GM19240 (cell line): ENCODE data around the gene SYMPK.

ENCODE experiments used
- DNase-seq: peaks from one replicate; pipeline ENCODE4 v3.0.0; 2011; ENCODE audit warnings: low spot score; ENCODE audit not compliant: insufficient read length

Gene SYMPK

DNA sequence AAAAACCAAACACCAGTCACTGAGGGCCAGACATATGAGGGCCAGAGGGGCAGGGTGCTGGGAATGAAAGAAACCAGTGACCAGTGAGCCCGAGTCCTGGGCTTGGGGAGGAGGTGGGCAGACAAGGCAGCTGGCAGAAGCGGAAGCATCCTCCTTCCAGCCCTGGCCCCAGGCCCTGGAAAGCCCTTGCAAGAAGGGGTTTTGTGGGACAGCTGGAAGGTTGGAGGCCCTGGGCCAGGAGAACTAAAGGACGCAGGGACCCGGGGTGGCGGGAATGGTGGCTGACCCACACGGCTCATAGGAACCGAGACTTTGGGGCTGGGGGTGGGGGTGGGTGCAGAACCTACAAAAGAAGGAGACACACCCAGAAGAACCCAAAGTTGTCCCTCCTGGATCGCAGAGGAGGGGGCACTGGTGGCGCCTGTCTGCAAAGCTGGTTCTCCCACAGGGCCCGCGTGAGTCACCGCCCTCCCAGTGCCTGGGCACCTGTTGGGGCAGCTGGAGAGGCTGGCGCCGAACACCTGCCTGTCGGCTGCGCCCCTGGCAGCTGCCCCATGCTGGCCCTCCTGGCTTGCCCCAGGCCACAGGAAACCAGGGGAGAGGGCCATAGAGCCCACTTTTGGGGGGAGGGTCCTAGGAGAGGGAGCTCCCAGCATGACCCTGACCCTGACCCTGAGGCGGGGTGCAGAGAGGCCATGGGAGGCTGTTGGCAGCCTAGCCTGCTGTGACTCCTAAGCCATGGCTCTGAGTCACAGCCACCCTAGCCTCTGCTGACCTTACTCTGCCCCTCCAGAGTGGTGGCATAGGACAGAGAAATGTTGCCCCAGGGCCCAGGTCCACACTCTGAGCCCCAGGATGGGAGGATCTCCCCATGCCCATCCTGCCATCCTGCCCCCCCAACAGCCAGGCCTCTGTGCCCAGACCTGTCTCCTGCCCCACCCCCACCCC is 81.5 kb downstream of the SYMPK start:
- DNase-seq, result no peak

DNA sequence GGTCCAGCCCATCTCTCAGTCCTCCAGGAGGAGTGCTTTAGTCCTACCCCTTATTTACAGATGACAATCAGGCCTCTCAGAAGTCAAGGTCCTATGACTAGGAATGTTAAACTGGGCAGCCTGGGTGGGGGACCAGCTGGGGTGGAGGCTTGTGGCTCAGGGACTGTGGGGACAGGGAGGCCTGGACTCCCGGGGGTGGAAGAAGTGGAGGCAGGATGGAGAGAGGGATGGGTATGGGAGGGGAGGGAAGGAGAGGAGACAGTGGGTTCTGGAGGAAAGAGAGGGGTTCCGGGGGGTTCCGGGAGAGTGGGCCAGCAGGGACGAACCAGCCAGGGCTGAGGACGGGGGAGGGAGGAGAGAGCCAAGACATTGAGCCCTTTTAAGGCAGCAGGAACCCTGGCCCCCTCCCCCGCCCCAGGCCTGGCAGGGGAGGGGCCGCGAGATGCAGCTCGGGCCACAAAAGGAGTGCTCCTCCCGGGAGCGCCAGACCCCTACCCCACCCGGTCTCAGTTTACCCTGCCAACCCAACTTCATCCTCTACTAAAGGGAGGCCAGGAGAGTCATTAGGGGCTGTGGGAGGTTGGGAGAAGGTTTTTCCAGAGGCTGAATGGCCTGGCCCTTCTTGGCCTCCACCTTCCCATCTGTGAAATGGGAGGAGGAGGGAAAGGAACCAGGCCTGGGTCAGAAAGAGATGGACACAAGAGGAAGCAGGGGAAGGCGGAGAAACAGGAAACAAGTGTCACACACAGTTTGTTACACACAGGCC is 82.3 kb downstream of the SYMPK start:
- no peak for DNase-seq

DNA sequence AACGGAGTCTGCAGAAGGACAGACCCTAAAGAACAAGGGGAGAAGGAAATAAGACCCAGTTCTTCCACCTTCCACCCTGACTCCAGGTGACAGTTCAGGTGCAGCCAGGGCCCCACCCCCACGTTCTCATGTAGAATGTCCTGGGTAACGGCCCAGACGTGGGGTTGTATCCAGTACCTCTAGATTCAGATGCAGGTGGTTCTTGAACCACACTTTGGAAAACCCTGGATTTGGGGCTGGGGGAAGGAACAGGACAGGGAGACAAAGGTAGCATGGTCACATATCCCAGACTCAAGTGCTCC is 82.8 kb downstream of the SYMPK start:
- DNase-seq, result no peak

DNA sequence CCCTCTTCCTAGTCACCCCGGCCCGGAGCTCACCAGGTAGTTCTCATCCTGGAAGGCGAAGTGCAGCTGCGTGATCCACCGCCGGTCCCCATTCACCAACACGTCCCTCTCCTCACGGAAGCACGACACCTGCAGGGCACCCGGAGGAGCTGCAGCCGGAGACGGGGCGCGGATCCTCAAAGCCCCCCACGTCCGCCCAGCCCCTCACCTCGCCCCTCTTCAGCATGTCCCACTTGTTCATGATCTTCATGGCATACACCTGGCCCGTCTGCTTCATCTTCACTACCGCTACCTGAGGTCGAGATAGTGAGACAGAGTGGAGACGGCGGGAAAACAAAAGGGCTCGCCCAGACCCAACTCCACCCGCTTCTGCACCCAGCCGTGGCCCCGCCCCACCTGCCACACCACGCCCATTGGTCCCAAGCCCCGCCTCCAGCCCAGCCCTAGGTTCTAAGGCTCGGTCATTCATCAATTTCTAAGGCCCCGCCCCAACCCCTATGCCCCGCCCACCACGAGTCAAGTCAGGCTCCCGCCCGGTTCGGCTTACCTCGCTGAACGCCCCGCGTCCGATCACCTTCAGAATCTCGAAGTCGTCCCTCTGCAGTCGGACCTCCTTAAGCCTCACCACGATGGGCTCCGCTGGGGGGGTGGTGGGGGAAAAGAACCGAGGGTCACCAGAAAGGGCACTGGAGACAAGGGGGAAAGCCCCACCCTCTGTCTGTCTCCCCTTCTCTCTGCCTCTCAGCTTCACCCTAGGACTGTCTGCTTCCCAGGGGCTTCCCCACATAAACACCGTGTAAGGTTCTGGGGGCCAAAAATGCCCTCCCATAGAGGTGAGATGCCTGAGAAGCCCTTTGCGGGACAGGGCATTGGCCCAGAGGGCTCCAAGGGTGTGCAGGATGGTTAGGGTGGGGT is 83.5 kb downstream of the SYMPK start:
- DNase-seq, result peak; percentile 92

DNA sequence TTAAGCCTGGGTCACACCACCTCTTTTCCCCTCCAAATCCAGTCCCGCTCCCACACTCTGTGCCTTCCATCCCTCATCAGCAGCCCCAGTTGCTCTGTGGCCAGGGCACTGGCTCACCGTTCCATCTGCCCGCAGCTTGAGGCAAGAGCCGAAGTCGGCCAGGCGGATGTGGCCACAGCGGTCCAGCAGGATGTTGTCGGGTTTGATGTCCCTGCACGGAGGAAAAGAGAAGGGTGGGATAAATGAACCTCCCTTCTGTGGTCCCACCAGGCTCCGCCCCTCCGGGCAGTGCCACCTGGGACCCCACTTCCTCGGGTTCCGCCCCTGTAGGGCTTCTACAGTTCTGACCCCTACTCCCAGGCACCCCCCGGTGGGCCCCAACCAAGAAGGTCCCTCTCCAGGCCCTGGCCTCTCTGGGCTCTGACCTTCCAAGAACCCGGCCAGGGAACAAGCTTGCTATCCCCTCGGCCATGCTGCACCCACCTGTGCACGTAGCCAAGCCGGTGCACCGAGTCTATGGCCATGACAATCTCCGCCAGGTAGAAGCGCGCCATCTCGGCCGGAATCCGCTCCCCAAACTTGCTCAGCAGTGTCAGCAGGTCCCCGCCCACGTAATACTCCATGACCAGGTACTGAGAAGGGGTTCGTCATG is 84.8 kb downstream of the SYMPK start:
- no peak for DNase-seq

DNA sequence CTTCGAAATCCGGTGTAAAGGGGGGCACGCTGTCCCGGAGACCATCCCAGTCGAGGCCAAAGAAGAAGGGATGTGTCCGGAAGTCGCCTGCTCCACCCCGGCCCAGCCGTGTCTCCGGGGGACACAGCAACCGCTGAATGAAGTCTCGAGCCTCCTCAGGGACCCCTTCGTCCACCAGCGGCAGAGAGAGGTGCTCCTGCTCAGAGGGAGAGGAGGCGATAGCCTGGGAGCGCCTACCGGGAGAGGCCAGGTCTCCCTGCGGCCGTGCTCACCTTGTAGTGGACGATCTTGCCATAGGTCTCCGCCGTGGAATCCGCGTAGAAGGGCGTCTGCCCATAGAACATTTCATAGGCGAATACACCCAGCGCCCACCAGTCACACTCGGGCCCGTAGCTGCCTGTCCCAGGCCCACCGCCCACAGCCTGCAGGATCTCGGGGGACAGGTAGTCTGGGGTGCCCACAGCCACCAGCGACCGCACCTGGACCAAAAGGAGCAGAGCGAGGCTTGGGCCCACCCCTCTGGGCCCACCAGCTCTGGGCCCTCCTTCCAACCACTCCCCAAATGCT is 85.5 kb downstream of the SYMPK start:
- no peak for DNase-seq

DNA sequence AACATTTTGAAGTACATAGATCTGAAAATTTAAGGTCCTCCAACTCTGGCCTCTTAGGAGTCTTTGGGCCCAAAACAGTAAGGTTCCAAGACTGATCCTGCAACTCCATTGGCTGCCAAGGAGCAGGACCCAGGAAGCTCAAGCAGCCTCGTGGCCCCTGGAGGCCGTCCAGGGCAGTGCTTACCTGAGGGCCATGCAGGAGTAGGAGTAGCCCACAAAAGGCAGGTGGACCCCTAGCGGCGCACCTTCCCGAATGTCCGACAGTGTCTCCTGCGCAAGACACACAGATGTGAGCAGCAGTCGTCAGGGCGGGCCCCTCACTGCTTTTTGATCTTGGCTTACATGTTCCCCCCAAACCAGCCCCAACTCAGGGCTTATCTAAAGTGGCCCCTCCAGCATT is 88.2 kb downstream of the SYMPK start:
- no peak for DNase-seq

DNA sequence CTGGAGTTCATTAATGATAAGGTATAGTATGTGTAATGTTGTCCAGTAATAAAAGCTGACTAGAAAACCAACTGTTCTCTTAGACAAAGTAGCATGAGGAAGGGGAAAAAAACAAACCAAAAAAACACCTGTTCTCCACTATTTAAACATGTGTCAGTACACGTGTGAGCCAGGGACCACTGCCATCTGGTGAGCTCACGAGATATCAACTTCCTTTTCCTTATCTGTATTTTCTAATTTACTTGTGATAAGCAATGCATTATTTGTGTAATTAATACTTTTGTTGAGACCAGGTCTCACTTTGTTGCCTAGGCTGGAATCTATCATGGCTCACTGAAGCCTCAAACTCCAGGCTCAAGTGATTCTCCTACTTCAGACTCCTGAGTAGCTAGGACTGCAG is 89.6 kb downstream of the SYMPK start:
- DNase-seq, result no peak

DNA sequence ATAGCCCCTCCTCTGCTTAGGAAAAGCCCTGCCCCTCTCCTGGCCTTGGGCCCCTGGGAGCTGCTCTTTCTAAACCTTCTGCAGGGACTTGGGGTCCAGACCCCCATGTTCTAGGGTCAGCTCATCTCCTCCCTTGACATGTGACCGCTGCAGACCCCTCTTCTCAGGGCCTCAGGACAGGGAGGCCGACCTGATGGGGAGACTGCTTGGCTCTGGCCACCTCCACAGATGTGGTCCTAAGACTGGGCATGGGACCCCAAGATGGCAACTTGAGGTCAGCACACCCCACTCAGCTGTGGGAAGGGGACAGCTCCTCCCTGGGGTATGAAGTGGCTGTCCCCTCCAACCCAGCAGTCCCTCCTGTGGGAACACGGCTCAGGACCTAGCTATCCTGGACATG is 90.0 kb downstream of the SYMPK start:
- no peak for DNase-seq

DNA sequence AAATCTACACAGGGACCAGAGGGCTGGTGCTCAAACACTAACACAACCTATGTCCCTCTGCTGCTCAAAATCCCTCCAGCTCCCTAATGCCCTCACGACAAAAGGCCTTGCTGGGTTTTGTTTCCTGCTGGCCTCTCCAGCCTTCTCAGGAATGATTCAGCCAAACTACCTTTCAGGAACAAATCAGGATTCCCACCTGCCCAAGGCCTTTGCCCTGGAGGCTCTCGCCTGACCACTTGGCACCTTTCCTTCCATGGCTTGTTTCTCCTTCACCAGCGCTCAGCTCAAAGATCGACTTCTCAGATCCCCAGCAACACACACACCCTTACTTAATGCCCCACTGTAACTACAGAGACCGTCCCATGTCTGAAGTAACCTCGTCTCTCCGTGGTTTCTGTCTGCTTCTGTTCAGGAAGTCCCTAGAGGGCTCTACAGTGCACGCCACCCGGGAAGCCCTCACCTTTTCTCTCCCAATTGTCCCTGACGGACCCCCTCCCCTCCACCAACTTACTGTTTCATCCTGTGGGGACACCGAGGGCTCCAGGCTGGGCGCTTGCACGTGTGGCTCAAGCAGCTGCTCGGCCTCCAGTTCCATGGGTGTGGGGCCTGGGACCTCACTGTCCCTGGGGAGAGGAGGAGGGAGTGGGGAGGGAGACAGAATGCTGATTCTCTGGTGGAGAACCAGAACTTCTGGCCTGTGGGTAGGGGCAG is 90.7 kb downstream of the SYMPK start:
- DNase-seq, result no peak

DNA sequence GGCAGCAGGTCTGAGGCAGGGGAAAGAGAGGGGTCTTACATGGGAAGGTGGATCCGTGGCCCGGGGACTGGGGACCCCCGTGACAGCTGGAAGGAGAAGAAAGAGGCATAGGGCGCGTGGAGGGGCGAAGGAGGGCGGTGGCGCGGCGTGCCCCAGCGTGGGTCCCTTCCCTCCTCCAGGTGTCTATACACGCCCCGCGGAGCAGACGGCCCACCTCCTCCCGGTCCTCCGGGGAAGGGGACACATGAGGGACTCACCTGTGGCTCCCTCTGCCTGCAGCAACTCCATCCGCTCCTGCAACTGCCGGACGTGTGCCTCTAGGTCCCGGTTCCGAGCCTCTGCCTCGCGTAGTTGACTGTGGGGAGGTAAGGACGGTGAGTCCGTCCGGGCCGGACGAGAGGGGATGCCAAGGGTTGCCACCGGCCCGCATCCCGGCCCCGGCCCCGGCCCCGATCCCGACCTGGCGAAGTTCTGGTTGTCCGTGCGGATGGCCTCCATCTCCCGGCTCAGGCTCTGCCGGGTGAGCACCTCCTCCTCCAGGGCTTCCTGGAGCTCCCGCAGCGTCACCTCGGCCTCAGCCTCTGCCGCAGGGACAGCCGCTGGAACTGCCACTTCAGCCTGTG is 91.5 kb downstream of the SYMPK start:
- DNase-seq, result no peak

DNA sequence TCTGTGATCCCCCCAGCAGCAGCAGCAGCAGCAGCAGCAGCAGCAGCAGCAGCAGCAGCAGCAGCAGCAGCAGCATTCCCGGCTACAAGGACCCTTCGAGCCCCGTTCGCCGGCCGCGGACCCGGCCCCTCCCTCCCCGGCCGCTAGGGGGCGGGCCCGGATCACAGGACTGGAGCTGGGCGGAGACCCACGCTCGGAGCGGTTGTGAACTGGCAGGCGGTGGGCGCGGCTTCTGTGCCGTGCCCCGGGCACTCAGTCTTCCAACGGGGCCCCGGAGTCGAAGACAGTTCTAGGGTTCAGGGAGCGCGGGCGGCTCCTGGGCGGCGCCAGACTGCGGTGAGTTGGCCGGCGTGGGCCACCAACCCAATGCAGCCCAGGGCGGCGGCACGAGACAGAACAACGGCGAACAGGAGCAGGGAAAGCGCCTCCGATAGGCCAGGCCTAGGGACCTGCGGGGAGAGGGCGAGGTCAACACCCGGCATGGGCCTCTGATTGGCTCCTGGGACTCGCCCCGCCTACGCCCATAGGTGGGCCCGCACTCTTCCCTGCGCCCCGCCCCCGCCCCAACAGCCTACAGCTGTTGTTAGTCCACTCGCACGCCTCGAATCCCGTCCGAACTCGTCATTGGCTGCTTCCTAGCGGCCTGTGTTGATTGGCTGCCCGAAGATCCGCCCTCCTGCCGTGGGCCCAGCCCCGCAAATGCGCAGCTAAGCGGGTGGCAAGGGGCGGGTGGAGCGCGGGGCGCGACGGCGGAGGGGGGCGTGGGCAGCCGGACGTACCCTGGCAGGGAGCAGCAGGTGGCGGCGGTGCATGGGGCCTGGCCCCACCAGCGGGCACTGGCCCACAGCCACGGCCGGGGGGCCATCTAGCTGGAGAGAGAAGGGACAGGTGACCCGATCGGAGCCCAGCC is 92.5 kb downstream of the SYMPK start:
- DNase-seq, result peak; percentile 84

DNA sequence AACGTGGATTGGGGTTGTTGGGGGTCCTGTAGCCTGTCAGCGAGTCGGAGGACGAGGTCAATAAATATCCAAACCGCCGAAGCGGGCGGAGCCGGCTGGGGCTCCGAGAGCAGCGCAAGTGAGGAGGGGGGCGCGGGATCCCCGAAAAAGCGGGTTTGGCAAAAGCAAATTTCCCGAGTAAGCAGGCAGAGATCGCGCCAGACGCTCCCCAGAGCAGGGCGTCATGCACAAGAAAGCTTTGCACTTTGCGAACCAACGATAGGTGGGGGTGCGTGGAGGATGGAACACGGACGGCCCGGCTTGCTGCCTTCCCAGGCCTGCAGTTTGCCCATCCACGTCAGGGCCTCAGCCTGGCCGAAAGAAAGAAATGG is 93.1 kb downstream of the SYMPK start:
- DNase-seq, result no peak

DNA sequence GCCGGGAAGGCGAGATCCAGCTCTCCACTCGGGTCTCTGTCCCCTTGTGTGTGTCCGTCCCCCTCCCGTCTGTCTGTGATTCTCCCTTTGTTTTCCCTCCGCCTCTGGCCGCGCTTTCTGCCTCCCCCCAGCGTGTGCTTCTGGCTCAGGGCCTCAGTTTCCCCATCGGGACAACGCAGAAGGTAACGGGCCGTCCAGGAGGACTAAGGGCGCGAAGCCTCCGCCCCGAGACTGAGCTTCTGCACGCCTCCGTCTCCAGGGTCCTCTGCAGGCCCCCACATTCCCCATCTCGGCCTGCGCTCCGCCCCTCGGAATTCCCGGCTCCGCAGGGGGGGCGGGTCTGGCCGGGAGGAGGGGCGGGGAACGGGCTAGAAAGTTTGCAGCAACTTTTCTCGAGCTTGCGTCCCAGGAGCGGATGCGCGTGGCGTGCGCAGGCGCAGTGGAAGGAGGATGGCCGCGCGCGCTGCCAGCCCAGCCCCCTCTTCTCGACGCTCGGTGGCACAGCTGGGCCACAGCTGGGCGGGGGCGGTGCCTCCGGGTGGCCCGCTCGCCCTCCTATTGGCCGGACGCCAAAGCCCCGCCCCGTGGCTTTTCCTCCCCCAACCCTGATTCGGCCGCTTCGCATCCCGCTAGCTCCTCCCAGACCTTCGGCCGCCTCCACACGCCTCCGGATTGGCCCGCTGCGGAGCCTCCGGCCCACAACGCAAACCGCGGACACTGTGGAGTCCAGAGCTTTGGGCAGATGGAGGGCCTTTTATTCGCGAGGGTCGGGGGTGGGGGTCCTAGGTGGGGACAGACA is 93.8 kb downstream of the SYMPK start, which contains the start of gene SIX5:
Gene SIX5 (minus strand): TSS at position 269 of the 799 bp plus-strand sequence. CDS start 408 bp downstream, outside the sequence.
- peak; percentile 97 for DNase-seq

DNA sequence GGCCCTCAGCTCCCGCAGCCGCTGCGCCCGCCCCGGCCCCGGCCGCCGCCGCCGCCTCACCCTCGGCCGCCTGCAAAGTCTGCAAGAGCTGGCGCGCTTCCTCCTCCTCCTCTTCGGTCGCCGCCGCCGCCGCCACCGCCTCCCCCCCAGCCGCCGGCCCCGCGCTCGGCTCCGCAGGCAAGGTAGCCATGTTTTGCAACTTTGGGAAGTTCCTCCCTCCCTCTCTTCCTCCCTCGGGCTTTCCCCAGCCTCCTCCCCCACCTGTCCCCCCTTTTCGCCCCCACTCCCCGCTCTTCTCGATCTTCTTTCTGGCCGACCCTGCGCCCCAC is 94.3 kb downstream of the SYMPK start:
- no peak for DNase-seq

DNA sequence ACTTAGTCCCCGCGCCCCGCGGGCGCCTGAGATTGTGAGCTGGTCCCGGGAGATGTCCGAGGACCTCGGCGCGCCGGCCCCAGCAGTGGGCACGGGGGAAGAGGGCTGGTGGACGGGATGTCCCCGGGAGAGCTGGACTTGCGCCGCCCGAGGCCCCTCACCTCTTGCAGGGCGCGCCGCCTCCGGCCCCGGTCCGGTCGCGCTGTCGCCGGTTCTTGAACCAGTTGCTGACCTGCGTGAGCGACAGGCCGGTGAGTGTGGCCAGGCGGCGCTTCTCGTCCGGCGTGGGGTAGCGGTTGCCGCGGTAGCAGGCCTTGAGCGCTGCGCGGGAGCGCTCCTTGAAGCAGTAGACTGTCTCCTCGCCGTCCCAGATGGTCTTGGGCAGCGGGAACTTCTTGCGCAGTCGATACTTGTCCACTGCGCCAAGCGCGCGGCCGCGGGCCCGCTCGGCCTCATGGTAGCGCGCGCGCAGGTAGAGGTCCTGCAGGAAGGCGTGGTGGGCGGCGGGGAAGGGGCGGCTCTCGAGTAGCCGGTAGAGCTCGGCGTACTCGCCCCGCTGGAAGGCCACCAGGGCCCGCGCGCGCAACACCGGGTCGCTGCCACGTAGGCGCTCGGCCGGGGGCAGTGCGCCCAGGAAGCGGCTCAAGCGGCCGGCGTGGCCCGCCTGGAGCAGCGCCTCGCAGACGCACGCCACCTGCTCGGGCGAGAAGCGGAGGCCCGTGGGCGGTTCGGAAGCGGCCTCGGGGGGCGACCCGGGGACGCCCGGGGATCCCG is 94.9 kb downstream of the SYMPK start:
- no peak for DNase-seq

DNA sequence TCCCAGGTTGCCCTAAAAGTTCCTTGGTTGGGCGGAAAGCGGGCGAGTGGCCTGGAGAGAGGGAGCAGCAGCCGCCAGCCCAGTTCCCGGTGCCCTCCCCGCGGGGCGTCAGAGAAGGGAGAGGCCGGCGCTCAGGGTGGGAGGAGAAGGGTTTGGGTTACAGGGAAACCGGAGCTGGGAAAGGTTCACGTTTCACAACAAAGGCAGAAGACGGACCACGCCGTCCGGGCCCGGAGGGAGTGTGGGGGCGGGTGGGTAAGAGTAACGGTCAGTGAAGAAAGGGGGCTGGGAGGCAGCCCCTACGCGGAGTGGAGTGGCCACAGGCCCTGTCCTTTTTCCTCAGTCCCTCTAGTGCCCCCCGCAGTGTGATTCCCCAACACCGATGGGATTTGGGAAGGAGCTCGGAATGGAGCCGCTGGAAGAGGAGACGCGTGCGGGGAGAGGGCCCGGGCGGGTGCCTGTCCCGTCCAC is 95.5 kb downstream of the SYMPK start:
- DNase-seq, result no peak
